ENCODE measurements around the gene UTP4.

DNA sequence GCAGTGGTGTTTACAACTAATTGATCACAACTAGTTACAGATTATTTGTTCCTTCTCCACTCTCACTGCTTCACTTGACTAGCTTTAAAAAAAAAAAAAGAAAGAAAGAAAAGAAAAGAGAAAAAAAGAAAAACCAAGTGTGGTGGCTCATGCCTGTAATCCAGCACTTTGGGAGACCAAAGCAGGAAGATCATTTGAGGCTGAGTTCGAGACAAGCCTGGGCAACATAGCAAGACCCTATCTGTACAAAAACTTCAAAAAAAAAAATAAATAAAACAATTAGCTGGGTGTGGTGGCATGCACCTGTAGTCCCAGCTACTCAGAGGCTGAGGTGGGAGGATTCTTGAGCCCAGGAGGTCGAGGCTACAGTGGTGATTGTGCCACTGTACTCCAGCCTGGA lies 58.7 kb downstream of the UTP4 start:
- TF ChIP-seq EP300 (IDR thresholded peaks at IDR 0.05) (no peak), CTCF (IDR thresholded peaks at IDR 0.05) (no peak), POLR2A (IDR thresholded peaks at IDR 0.05) (no peak), POLR2AphosphoS5 (IDR thresholded peaks at IDR 0.05) (no peak)
